Measurements from ENCODE around the gene PRR29.

The PRR29 gene

DNA sequence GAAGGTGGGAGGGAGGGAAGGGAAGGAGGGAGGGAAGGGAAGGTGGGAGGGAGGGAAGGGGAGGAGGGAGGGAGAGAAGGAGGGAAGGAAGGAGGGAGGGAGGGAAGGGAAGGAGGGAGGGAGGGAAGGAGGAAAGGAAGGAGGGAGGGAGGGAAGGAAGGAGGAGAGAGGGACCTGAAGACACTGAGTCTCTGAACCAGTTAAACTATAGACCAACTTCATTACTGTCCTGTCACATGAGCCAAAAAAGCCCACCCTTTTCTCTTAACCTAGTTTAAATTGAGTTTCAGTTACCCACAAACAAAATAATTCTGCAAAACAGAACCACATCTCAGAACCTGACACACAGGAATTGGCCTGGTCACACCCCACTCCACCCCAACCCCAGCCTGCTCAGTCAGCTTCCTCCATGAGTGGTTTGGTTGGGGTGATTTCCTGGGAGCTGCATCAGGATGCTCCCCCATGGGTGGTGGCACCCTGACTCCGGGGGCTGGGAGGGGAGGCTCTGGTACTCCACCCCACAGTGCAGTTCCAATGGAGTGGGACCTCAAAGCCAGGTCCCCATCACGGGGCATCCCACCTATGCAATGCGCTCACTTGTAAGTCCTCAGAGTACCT lies 4.7 kb upstream of the PRR29 start:
- no peak for FAIRE-seq

DNA sequence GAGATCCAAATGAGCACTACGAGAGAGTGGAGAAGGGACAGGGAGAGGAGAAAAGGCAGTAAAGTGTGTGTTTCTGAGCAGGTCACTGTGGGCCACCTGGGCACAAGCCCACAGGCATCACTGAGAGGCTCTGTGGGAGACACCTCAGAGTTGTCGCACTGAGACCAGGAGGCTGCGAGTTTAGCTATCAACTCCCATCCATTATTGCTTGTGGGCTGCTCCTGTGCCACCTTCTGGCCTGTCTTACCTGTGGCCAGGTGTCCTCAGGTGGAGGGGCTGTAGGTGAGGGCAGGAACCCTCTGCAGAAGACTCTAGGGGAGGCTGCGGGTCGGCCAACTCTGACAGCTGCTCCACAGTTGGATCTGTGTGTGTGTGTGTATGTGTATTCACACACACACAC lies 2.5 kb upstream of the PRR29 start:
- no peak for FAIRE-seq
- no peak for DNase-seq (ENCODE audit: extremely low spot score, insufficient read length, low read depth)

More for the DNA sequence above, 4.7 kb upstream of the PRR29 start:
- DNase-seq (ENCODE audit: extremely low spot score, insufficient read length, low read depth) = no peak

- FAIRE-seq (no peak), DNase-seq (ENCODE audit: extremely low spot score, insufficient read length, low read depth) (no peak)
Observed at GRCh38 chr17:63996430-63997182, 1.5 kb upstream of the PRR29 start.

DNA sequence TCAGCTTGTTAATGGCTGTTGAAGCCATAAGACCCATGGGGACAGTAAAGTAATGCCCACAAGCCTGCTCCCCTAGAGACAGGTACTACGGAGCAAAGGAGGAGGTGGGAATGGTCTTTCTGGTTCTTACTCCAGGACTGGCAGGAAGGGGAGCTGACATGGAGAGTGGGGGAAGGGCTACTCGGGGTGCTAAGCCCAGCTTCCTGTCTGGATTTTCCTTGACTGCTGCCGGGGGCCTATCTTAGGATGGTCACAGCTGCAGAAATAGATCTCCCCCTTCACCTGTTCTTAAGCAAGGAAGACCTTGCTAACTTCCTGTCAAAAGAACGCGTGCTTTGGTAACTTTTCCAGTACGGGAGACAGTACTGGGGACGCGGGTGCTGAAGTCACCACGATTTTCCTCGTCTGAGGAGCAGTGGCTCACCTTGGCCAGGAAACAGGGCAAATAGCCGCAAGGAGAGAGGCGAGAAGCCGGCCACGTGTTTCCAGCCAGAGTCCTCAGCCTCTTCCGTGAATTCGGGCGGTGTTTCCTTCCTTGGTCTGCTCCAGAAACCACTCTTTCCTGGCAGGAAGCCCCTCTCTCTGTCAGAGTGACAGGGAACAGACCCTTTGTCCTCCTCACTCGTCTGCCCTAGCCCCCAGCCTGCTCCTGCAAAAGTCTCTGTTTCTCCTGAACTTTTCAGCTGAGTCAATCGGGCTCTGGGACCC lies 656 bp upstream of the PRR29 start:
- FAIRE-seq (no peak), DNase-seq (ENCODE audit: extremely low spot score, insufficient read length, low read depth) (no peak)

GRCh38 chr17:63998721-63999679 lies 849 bp downstream of the PRR29 start:
- DNase-seq (ENCODE audit: extremely low spot score, insufficient read length, low read depth) (no peak), FAIRE-seq (no peak)

DNA sequence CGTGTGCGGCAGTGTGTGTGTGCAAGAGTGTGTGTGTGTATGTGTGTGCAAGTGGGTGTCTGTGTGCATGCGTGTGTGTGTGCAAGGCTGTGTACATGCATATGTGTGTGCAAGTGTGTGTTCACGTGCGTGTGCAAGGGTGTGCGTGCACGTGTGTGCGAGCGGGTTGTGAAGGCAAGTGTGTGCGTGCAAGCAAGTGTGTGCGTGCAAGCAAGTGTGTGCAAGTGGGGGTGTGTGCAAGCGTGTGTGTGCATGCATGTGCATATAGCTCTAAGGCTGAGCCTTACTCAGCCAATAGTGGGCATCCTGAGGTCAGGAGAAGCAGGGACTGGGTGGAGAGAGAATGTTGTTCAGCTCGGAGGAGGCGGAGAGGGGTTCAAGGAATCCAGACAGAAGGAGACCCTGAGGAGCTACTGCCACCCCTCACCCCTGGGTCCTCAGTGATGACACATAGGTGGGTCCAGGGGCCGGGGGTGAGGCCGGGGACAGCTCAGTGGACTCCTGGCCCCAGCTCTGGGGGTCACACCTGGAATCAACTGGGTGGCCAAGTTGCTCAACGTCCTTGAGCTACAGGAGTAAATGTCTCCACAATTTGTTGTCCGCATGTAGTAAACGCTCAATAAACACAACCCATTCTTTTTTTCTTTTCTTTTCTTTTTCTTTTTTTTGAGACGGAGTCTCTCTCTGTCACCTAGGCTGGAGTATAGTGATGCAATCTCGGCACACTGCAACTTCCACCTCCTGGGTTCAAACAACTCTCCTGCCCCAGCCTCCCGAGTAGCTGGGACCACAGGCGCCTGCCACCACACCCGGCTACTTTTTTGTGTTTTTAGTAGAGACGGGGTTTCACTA lies 1.8 kb downstream of the PRR29 start:
- DNase-seq (ENCODE audit: extremely low spot score, insufficient read length, low read depth) (no peak), FAIRE-seq (no peak)

- no peak for DNase-seq (ENCODE audit: extremely low spot score, insufficient read length, low read depth)
- no peak for FAIRE-seq
Observed at GRCh38 chr17:64001091-64001579, 3.0 kb downstream of the PRR29 start.

GRCh38 chr17:64001763-64002529 lies 3.8 kb downstream of the PRR29 start:
- DNase-seq (ENCODE audit: extremely low spot score, insufficient read length, low read depth) (no peak), FAIRE-seq (no peak)

GRCh38 chr17:64002658-64003525 lies 4.7 kb downstream of the PRR29 start:
- no peak for FAIRE-seq
- DNase-seq (ENCODE audit: extremely low spot score, insufficient read length, low read depth) = no peak

GRCh38 chr17:64003526-64004121 lies 5.5 kb downstream of the PRR29 start:
- no peak for DNase-seq (ENCODE audit: extremely low spot score, insufficient read length, low read depth)
- no peak for FAIRE-seq

DNA sequence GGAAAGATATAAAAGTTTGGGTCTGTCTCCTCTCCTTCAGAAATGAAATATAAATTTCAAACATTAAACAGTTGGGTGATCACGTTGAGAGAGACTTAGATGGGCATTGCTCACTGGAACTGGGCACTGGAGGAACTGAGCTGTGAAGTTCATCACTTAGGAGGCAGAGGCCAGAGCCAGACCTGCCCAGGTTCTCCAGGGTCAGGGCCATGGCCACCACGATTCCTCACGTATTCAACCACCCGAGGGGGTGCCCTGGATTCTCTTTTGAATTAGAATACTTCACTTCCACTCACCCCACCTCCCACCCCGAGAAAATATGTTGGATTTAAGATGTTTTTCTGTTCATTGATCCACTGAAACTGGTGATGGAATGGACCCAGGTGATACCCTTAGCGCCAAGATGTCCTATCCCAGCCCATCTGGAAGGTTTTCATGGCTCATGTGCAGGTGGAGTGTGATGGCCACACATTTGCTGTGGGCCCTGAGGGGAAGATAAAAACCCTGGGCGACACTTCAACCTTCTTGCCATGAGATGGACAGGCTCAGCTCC lies 6.1 kb downstream of the PRR29 start:
- FAIRE-seq = no peak

GRCh38 chr17:64004903-64005733 lies 7.0 kb downstream of the PRR29 start:
- no peak for DNase-seq (ENCODE audit: extremely low spot score, insufficient read length, low read depth)
- no peak for FAIRE-seq

More for the DNA sequence above, 6.1 kb downstream of the PRR29 start:
- DNase-seq (ENCODE audit: extremely low spot score, insufficient read length, low read depth) = no peak

GRCh38 chr17:64005734-64006167 lies 7.6 kb downstream of the PRR29 start:
- DNase-seq (ENCODE audit: extremely low spot score, insufficient read length, low read depth) = no peak
- FAIRE-seq = no peak

GRCh38 chr17:64006361-64007088 lies 8.4 kb downstream of the PRR29 start:
- FAIRE-seq = no peak

More at GRCh38 chr17:64006361-64007088, 8.4 kb downstream of the PRR29 start:
- no peak for DNase-seq (ENCODE audit: extremely low spot score, insufficient read length, low read depth)

Measured in GM18507 (cell line).